ENCODE results near the gene GOPC.

Gene GOPC

DNA sequence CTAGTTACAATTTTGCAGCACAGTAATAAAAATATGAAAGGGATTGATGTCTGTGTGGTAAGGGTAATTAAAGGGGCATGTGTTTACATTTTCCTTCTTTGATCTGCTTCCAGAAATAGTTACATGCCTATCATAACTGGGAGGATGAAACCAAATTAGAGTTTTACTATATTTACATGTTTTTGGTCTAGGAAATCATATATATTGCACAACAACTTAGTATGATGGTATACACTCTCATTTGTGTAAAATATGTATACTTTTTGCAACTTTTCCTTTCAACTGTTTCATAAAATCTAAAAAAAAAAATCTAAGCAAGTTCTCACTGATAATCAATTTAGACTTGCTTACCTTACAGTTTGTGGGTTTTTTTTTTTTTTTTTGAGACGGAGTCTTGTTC, 87.7 kb downstream of the GOPC start:
- DNase-seq (ENCODE audit: low spot score): no peak

GRCh38 chr6:117513778-117514365, 88.4 kb downstream of the GOPC start:
- DNase-seq (ENCODE audit: low spot score): no peak

DNA sequence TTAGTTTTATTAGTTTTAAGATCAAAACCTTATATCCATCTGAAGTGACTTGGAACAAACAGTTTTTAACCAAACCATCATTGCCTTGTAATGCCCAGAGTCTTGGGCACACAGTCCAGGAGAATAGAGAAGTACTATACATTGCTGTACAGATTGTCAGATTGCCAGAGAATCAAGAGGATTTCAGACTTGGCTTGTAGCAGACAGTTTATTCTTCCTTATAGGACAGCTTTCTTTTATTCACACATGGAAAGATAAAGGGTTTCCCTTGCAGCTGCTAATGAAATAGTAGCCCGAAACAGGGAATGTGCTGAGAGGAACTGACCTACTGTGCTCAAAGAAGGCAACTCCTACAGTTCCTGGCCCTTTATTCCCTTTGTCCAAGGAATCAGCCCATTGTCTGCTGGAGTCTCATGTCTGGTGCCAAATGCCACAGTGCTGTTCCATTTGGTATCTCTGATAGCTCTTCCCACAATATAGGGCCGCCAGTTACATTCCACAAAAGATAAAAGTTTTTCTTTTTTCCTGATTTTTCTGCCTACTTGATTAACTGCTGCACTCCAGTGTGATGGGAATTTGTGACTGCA, 89.2 kb downstream of the GOPC start:
- DNase-seq (ENCODE audit: low spot score): no peak

DNA sequence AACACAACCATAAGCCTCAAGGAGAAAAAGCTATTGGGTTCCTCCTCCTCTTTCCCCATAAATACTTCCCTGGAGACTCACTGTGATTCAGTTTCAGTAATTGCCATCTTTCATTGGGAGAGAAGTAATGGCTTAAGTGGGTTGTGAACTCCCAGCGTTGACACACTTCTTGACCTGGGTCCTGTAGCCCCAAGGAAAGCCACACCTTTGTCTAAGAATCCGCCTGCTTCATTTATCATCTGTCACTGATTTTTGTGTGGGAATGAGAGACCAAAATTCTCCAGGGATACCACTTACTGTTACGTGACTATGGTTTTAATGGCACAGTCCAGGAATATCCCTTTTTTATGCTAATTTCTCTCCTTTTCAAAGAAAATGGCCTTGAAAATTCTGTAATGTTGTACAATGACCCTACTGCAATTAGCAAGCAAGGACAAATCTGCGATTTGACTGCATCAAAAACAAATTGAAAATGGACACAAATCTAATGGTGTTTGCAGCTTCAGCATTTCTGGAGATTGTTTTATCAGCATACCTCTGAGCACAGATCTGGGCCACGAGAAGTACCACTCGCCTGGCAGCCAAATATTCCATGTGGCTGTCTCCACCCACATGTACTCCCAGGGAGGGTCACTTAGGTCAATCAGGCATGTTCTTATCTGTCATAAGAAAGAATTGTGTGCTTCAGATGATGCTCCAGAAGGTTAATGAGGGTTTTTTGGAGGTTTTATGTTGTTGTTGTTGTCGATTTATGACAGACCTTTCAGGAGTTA, 90.1 kb downstream of the GOPC start:
- no peak for DNase-seq (ENCODE audit: low spot score)

Data from SW480 (cell line).